Tibial artery (tissue), 4 donors: ENCODE measurements around the gene IL17RC.

ENCODE experiments used
- DNase-seq, 2 donors: peaks; one replicate each; pipeline ENCODE4 v3.0.0-alpha.2; 2019
- H3K27ac ChIP-seq, 2 donors: fragments of 200-600 bp; sonication (generic) in 1 of 2; 1 replicate in 1 of 2; 2 replicates in 1 of 2; pipeline ENCODE4 v1.5.1; 2018 to 2019; ENCODE audit warnings: mild to moderate bottlenecking in 1 of 2
- H3K27me3 ChIP-seq, 2 donors: fragments of 200-600 bp; sonication (generic) in 1 of 2; one replicate each; pipeline versions ENCODE4 v1.5.1 to v1.6.0; 2016 to 2019
- H3K36me3 ChIP-seq, 3 donors: fragments of 200-600 bp; sonication (generic) in 2 of 3; one replicate each; pipeline ENCODE4 v1.5.1; 2016 to 2019; ENCODE audit warnings: mild to moderate bottlenecking in 2 of 3
- H3K4me1 ChIP-seq, 4 donors: fragments of 200-600 bp; sonication (generic) in 2 of 4; 1 replicate in 3 of 4; 2 replicates in 1 of 4; pipeline ENCODE4 v1.5.1; 2016 to 2019
- H3K4me3 ChIP-seq, 2 donors: fragments of 200-600 bp; sonication (generic) in 1 of 2; 1 replicate in 1 of 2; 2 replicates in 1 of 2; pipeline ENCODE4 v1.5.1; 2018 to 2019; ENCODE audit warnings: mild to moderate bottlenecking in 2 of 2
- H3K9me3 ChIP-seq, 3 donors: fragments of 200-600 bp; sonication (generic) in 1 of 3; one replicate each; pipeline ENCODE4 v1.5.1; 2016 to 2019
- CTCF ChIP-seq, 2 experiments: fragments of 200-600 bp in 1 of 2; fragments of 450-650 bp in 1 of 2; IDR thresholded peaks; one replicate each; pipeline ENCODE4 v1.5.1; 2017 to 2019; ENCODE audit warnings: antibody characterized with exemption in 2 of 2, mild to moderate bottlenecking in 1 of 2, moderate library complexity in 1 of 2
- intact Hi-C: fragments of 100-400 bp; cut with DNase I; formaldehyde crosslinking; loops from one replicate; pipeline ENCODE4 v1.15.0; 2023; ENCODE audit warnings: low total_unique reads

The IL17RC gene

GRCh38 chr3:9957214-9957613 lies 40.3 kb downstream of the IL17RC start:
- no peak for DNase-seq
- Histone ChIP-seq H3K4me1 (peaks cover 0 to 3% (median 1%) of the 10 kb centered on the region in 4 donors), H3K27ac (no peak overlapping the region), H3K9me3 (no peaks in the 10 kb centered on the region), H3K27me3 (no peaks in the 10 kb centered on the region), H3K36me3 (peaks cover 0 to 39% (median 0%) of the 10 kb centered on the region in 3 donors), H3K4me3 (no peak overlapping the region)
- intact Hi-C loops = loop anchor here (10.0 kb wide), 1 partner anchor 268 kb away; no protein-coding TSS in a partner anchor
- peak in 1 of 2 experiments; percentile 9 for TF ChIP-seq CTCF (IDR thresholded peaks at IDR 0.05)

GRCh38 chr3:9965200-9965875 lies 48.4 kb downstream of the IL17RC start:
- DNase-seq = no peak
- no peak for TF ChIP-seq CTCF (IDR thresholded peaks at IDR 0.05)
- Histone ChIP-seq H3K9me3 (no peaks in the 10 kb centered on the region), H3K4me1 (no peaks in the 10 kb centered on the region), H3K36me3 (peaks cover 41 to 96% (median 56%) of the 10 kb centered on the region in 3 donors), H3K27me3 (no peaks in the 10 kb centered on the region), H3K27ac (no peak overlapping the region), H3K4me3 (no peak overlapping the region)
- intact Hi-C loops = no loop called here

- TF ChIP-seq CTCF (IDR thresholded peaks at IDR 0.05) = no peak
- Histone ChIP-seq H3K4me1 (no peaks in the 10 kb centered on the region), H3K36me3 (peaks cover 56 to 98% (median 71%) of the 10 kb centered on the region in 3 donors), H3K27ac (no peak overlapping the region), H3K27me3 (no peaks in the 10 kb centered on the region), H3K9me3 (no peaks in the 10 kb centered on the region), H3K4me3 (no peak overlapping the region)
- DNase-seq = no peak
- intact Hi-C loops = no loop called here
Observed at GRCh38 chr3:9966841-9967240, 49.9 kb downstream of the IL17RC start.

- intact Hi-C loops = no loop called here
- H3K4me1 ChIP-seq = no peaks in the 10 kb centered on the region
- no peak overlapping the region for H3K27ac ChIP-seq
- no peak for DNase-seq
- no peak for TF ChIP-seq CTCF (IDR thresholded peaks at IDR 0.05)
- H3K9me3 ChIP-seq = no peaks in the 10 kb centered on the region
- H3K4me3 ChIP-seq = no peak overlapping the region
- H3K36me3 ChIP-seq = peaks cover 67 to 92% (median 78%) of the 10 kb centered on the region in 3 donors
- H3K27me3 ChIP-seq = no peaks in the 10 kb centered on the region
Observed at GRCh38 chr3:9969632-9970019, 52.7 kb downstream of the IL17RC start.

GRCh38 chr3:9970020-9970652 lies 53.2 kb downstream of the IL17RC start:
- no peaks in the 10 kb centered on the region for H3K9me3 ChIP-seq
- intact Hi-C loops = no loop called here

More at GRCh38 chr3:9970020-9970652, 53.2 kb downstream of the IL17RC start:
- Histone ChIP-seq H3K27me3 (no peaks in the 10 kb centered on the region), H3K36me3 (peaks cover 67 to 91% (median 78%) of the 10 kb centered on the region in 3 donors), H3K27ac (no peak overlapping the region), H3K4me1 (no peaks in the 10 kb centered on the region), H3K4me3 (no peak overlapping the region)
- TF ChIP-seq CTCF (IDR thresholded peaks at IDR 0.05) = no peak
- no peak for DNase-seq
